GM12801 (cell line): ENCODE measurements around the gene SLC25A18.

ENCODE experiments used
- TF ChIP-seq, protein P1 (sequence below): IDR thresholded peaks from one replicate; pipeline ENCODE4 v1.5.1; 2011; ENCODE audit warnings: control low read depth; ENCODE audit not compliant: insufficient read length; ENCODE audit errors: extremely low read depth

The SLC25A18 gene

GRCh38 chr22:17554814-17555213 lies 8.5 kb upstream of the SLC25A18 start:
- TF ChIP-seq, protein P1, sequence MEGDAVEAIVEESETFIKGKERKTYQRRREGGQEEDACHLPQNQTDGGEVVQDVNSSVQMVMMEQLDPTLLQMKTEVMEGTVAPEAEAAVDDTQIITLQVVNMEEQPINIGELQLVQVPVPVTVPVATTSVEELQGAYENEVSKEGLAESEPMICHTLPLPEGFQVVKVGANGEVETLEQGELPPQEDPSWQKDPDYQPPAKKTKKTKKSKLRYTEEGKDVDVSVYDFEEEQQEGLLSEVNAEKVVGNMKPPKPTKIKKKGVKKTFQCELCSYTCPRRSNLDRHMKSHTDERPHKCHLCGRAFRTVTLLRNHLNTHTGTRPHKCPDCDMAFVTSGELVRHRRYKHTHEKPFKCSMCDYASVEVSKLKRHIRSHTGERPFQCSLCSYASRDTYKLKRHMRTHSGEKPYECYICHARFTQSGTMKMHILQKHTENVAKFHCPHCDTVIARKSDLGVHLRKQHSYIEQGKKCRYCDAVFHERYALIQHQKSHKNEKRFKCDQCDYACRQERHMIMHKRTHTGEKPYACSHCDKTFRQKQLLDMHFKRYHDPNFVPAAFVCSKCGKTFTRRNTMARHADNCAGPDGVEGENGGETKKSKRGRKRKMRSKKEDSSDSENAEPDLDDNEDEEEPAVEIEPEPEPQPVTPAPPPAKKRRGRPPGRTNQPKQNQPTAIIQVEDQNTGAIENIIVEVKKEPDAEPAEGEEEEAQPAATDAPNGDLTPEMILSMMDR: no peak

GRCh38 chr22:17559188-17559587 lies 4.1 kb upstream of the SLC25A18 start:
- TF ChIP-seq, protein P1: no peak

GRCh38 chr22:17563936-17564391 lies 666 bp downstream of the SLC25A18 start:
- TF ChIP-seq, protein P1: no peak

DNA sequence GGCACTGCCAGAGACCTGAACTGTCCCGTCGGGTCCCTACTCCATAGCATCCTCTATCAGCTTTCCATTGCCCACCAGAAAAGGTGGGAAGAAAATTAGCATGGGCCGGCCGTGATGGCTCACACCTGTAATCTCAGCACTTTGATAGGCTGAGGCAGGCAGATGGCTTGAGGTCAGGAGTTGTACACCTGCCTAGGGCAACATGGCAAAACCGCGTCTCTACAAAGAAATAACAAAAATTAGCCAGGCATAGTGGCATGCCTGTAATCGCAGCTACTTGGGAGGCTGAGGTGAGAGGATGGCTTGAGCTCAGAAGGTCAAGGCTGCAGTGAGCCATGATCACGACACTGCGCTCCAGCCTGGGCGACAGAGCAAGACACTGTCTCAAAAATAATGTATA lies 3.5 kb downstream of the SLC25A18 start:
- TF ChIP-seq, protein P1: no peak

- TF ChIP-seq, protein P1: no peak
Observed at GRCh38 chr22:17569971-17570511, 6.7 kb downstream of the SLC25A18 start.

GRCh38 chr22:17570851-17571631 lies 7.7 kb downstream of the SLC25A18 start:
- TF ChIP-seq, protein P1: no peak

DNA sequence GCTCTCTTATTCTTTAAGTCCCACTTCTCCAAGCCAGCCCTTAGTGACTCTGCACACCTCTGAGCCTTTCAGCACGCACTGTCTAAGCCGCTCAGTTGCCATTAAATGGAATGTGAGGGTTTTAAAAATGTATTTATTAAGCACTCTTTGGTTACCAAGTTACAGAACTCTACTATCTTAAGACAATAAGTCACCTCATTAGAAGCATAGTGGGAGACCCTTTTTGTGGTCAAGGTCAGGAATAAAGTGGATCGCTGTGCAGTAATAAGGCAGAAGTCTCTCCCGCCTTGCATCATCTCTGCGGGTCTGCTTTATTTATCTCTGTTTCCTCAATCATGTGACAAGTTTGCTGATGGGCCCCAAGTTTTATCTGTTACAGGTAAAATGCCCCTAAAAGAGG lies 11.9 kb downstream of the SLC25A18 start:
- TF ChIP-seq, protein P1: no peak
